OCI-LY3 (cell line): ENCODE results near the gene ATP12A.

Experiments
- EZH2phosphoT487 ChIP-seq: fragments of 200-600 bp; shearing (Covaris generic); IDR thresholded peaks from 2 replicates; pipeline ENCODE4 v1.6.1; 2018; ENCODE audit warnings: antibody characterized with exemption, mixed run types, low read depth
- TF ChIP-seq, protein P1 (sequence below): fragments of 200-600, 300-600 bp; sonication (generic); IDR thresholded peaks from 2 replicates; pipeline ENCODE4 v1.5.1; 2014; ENCODE audit warnings: antibody characterized with exemption, low read length, low read depth

DNA sequence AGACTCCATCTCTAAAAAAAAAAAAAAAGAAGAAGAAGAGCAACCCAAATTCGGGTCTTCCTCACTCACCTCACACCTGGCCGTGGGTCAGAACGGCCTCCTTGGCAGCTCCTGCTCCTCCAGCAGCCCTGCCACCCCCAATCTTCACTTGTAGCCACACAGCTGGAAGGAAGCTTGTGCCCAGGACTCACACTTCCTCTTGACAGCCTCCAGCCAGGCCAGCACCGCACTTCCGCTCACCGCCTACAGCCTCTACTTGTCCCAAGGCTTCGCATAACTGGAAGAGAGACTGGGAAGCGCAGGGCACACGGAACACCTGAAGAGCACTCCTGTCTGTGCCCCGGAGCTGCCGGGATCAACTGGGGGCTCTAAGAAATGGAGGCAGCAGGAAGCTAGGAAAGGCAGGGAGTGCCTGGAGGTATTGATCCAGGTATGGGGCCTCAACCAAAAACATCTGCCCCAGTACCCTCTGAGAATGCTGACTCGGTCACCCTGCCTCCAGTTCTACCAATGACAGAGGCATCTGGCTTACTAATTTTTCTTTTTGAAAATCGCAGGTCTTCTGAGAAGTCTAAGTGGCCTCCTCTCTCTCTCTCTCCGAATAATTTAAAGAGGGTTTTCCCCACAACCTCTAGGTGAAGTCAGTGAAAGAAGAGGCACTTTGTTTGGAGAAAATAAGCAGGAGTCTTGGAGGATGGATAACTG is 31.1 kb upstream of the ATP12A start:
- TF ChIP-seq, protein P1, sequence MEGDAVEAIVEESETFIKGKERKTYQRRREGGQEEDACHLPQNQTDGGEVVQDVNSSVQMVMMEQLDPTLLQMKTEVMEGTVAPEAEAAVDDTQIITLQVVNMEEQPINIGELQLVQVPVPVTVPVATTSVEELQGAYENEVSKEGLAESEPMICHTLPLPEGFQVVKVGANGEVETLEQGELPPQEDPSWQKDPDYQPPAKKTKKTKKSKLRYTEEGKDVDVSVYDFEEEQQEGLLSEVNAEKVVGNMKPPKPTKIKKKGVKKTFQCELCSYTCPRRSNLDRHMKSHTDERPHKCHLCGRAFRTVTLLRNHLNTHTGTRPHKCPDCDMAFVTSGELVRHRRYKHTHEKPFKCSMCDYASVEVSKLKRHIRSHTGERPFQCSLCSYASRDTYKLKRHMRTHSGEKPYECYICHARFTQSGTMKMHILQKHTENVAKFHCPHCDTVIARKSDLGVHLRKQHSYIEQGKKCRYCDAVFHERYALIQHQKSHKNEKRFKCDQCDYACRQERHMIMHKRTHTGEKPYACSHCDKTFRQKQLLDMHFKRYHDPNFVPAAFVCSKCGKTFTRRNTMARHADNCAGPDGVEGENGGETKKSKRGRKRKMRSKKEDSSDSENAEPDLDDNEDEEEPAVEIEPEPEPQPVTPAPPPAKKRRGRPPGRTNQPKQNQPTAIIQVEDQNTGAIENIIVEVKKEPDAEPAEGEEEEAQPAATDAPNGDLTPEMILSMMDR = no peak
- TF ChIP-seq EZH2phosphoT487 = no peak
